ENCODE data around the gene MAPK4. TPM values are rescaled to one million over a fixed set of nuclear protein-coding genes. Genes with fewer than 3 reads are reported as not detected.
"Not testable (repeated sequence)": the region's sequence is repeated elsewhere in the genome, so short reads cannot be mapped to it uniquely, and the experiment has no call there.

Gene MAPK4
- total RNA-seq, 1 donor from 2014 or later = 0.11 TPM

- no peak overlapping the region for H3K4me3 Mint-ChIP-seq (ENCODE audit: unreplicated experiment)
- Histone ChIP-seq H3K36me3 (ENCODE audit: insufficient read depth, low read length) (no peaks in the 10 kb centered on the region), H3K9me3 (ENCODE audit: insufficient read depth, low read depth, low read length) (no peaks in the 10 kb centered on the region), H3K79me2 (ENCODE audit: insufficient read depth, low read length) (no peaks in the 10 kb centered on the region), H3K4me3 (ENCODE audit: insufficient read depth, low read depth, low read length) (no peak overlapping the region), H3K4me2 (ENCODE audit: low read length) (no peak overlapping the region), H2AFZ (ENCODE audit: low read depth, low read length) (no peak overlapping the region), H3K27ac (ENCODE audit: low read depth, low read length) (no peak overlapping the region), H3K27me3 (ENCODE audit: insufficient read depth, low read length) (no peaks in the 10 kb centered on the region), H3K9ac (ENCODE audit: low read length) (no peak overlapping the region), H3K4me1 (ENCODE audit: insufficient read depth, low read length) (no peaks in the 10 kb centered on the region), H4K20me1 (ENCODE audit: insufficient read depth, low read length) (no peaks in the 10 kb centered on the region)
- no peaks in the 10 kb centered on the region for H3K9me3 Mint-ChIP-seq (ENCODE audit: unreplicated experiment)
- peaks cover 32% of the 10 kb centered on the region for H3K27me3 Mint-ChIP-seq (ENCODE audit: low read depth, unreplicated experiment)
- no peak overlapping the region for H3K27ac Mint-ChIP-seq (ENCODE audit: unreplicated experiment)
- H3K36me3 Mint-ChIP-seq (ENCODE audit: low read depth, unreplicated experiment) = no peaks in the 10 kb centered on the region
- DNase-seq (ENCODE audit: low read depth) (no peak), FAIRE-seq (no peak)
- TF ChIP-seq CTCF (IDR thresholded peaks at IDR 0.05; ENCODE audit: insufficient read depth, low read depth, low read length) (no peak), EZH2 (IDR thresholded peaks at IDR 0.05; ENCODE audit: insufficient read depth, low read length) (no peak)
- H3K4me1 Mint-ChIP-seq (ENCODE audit: low read depth, unreplicated experiment) = no peaks in the 10 kb centered on the region
Measured at GRCh38 chr18:50706199-50706598, 146.3 kb downstream of the MAPK4 start.

- TF ChIP-seq CTCF (IDR thresholded peaks at IDR 0.05; ENCODE audit: insufficient read depth, low read depth, low read length) = no peak
- no peak for TF ChIP-seq EZH2 (IDR thresholded peaks at IDR 0.05; ENCODE audit: insufficient read depth, low read length)
- Histone ChIP-seq H2AFZ (ENCODE audit: low read depth, low read length) (no peak overlapping the region), H3K4me2 (ENCODE audit: low read length) (no peak overlapping the region), H3K4me3 (ENCODE audit: insufficient read depth, low read depth, low read length) (no peak overlapping the region), H3K9ac (ENCODE audit: low read length) (no peak overlapping the region), H3K4me1 (ENCODE audit: insufficient read depth, low read length) (no peaks in the 10 kb centered on the region), H3K79me2 (ENCODE audit: insufficient read depth, low read length) (no peaks in the 10 kb centered on the region), H3K36me3 (ENCODE audit: insufficient read depth, low read length) (no peaks in the 10 kb centered on the region), H3K27me3 (ENCODE audit: insufficient read depth, low read length) (no peaks in the 10 kb centered on the region), H4K20me1 (ENCODE audit: insufficient read depth, low read length) (no peaks in the 10 kb centered on the region), H3K9me3 (ENCODE audit: insufficient read depth, low read depth, low read length) (no peaks in the 10 kb centered on the region), H3K27ac (ENCODE audit: low read depth, low read length) (no peak overlapping the region)
- H3K27ac Mint-ChIP-seq (ENCODE audit: unreplicated experiment) = no peak overlapping the region
- H3K4me1 Mint-ChIP-seq (ENCODE audit: low read depth, unreplicated experiment) = no peaks in the 10 kb centered on the region
- no peak for DNase-seq (ENCODE audit: low read depth)
- no peak for FAIRE-seq
- no peak overlapping the region for H3K4me3 Mint-ChIP-seq (ENCODE audit: unreplicated experiment)
- H3K9me3 Mint-ChIP-seq (ENCODE audit: unreplicated experiment) = no peaks in the 10 kb centered on the region
- peaks cover 32% of the 10 kb centered on the region for H3K27me3 Mint-ChIP-seq (ENCODE audit: low read depth, unreplicated experiment)
- H3K36me3 Mint-ChIP-seq (ENCODE audit: low read depth, unreplicated experiment) = no peaks in the 10 kb centered on the region
Measured at GRCh38 chr18:50706651-50707050, 146.8 kb downstream of the MAPK4 start.

GRCh38 chr18:50707297-50707696 is 147.4 kb downstream of the MAPK4 start:
- H3K79me2 ChIP-seq (ENCODE audit: insufficient read depth, low read length); H3K4me2 ChIP-seq (ENCODE audit: low read length); H3K9ac ChIP-seq (ENCODE audit: low read length); H4K20me1 ChIP-seq (ENCODE audit: insufficient read depth, low read length); H3K36me3 Mint-ChIP-seq (ENCODE audit: low read depth, unreplicated experiment); H3K4me1 Mint-ChIP-seq (ENCODE audit: low read depth, unreplicated experiment); H3K27ac Mint-ChIP-seq (ENCODE audit: unreplicated experiment); DNase-seq (ENCODE audit: low read depth); H3K4me1 ChIP-seq (ENCODE audit: insufficient read depth, low read length); H2AFZ ChIP-seq (ENCODE audit: low read depth, low read length); H3K4me3 Mint-ChIP-seq (ENCODE audit: unreplicated experiment); FAIRE-seq; H3K9me3 ChIP-seq (ENCODE audit: insufficient read depth, low read depth, low read length); H3K27ac ChIP-seq (ENCODE audit: low read depth, low read length); H3K9me3 Mint-ChIP-seq (ENCODE audit: unreplicated experiment); H3K4me3 ChIP-seq (ENCODE audit: insufficient read depth, low read depth, low read length); H3K27me3 ChIP-seq (ENCODE audit: insufficient read depth, low read length); H3K36me3 ChIP-seq (ENCODE audit: insufficient read depth, low read length): not testable (repeated sequence)
- H3K27me3 Mint-ChIP-seq (ENCODE audit: low read depth, unreplicated experiment) = peaks cover 32% of the 10 kb centered on the region
